K562 (cell line): ENCODE results near the gene ANO3. TPM values are rescaled to one million over a fixed set of nuclear protein-coding genes. Genes with fewer than 3 reads are reported as not detected.

Source experiments
- ATAC-seq: fragments of 200-7000 bp; cut with Tn5 transposase; 3 replicates; pipeline ENCODE4 v1.9.1; 2020; ENCODE audit warnings: moderate library complexity
- BruUV-seq: library from RNA; stranded (reverse); fragments of 400-500 nt; replicated peaks from 2 replicates; lab custom pipeline; 2021; lab: Mats Ljungman, UMichigan
- CTCF ChIA-PET: fragments of 300-600 bp; formaldehyde crosslinking; extraction: SDS; loops from one replicate; lab custom pipeline; 2021; ENCODE audit warnings: low intra/inter-chr PET ratio; lab: Yijun Ruan, JAX
- POLR2A ChIA-PET: fragments of 300-600, 350-650 bp; sonication (Branson Sonifier 250); formaldehyde crosslinking; extraction: SDS; loops from one replicate; lab custom pipeline; 2021; ENCODE audit warnings: antibody characterized with exemption, inconsistent platforms; lab: Yijun Ruan, JAX
- DNase-seq, 4 experiments: peaks; one replicate each; pipeline versions ENCODE4 v3.0.0 to v3.0.0-alpha.2; 2011 to 2018; ENCODE audit warnings: low spot score in 3 of 4, mixed read lengths in 3 of 4; ENCODE audit errors: extremely low read depth in 1 of 4
- FAIRE-seq: peaks from 2 replicates; lab custom pipeline; 2011; peaks lifted over from hg19 to GRCh38; lab: Jason Lieb, UNC
- H2AFZ ChIP-seq: 2 replicates; pipeline ENCODE4 v1.6.0; 2011; ENCODE audit warnings: low read depth, low read length, control low read depth, inconsistent platforms
- H3K27ac ChIP-seq: fragments of 200-600 bp; 3 replicates; pipeline ENCODE4 v1.8.0; 2011; ENCODE audit warnings: low read depth, mild to moderate bottlenecking, control low read depth, inconsistent platforms, low read length, moderate library complexity, mixed read lengths; ENCODE audit errors: extremely low read depth
- H3K27me3 ChIP-seq, 2 experiments: fragments of 300-600 bp in 1 of 2; 2 replicates in 1 of 2; 3 replicates in 1 of 2; pipeline versions ENCODE4 v1.6.0 to v1.8.0; 2011; ENCODE audit warnings: inconsistent platforms in 2 of 2, low read length in 2 of 2, mild to moderate bottlenecking in 1 of 2, mixed read lengths in 1 of 2, moderate library complexity in 1 of 2; ENCODE audit not compliant: control insufficient read depth in 2 of 2, insufficient read depth in 2 of 2
- H3K36me3 ChIP-seq: fragments of 300-600 bp; 3 replicates; pipeline ENCODE4 v1.8.0; 2011; ENCODE audit warnings: mild to moderate bottlenecking, low read length, inconsistent platforms; ENCODE audit not compliant: control insufficient read depth, insufficient read depth
- H3K4me1 ChIP-seq, 2 experiments: fragments of 200-600 bp in 1 of 2; replicated peaks in 1 of 2; 2 replicates in 1 of 2; 3 replicates in 1 of 2; pipeline versions ENCODE4 v1.5.1 to v1.8.0; 2011; ENCODE audit warnings: inconsistent platforms in 2 of 2, low read length in 2 of 2, mild to moderate bottlenecking in 1 of 2, mixed read lengths in 1 of 2, moderate library complexity in 1 of 2; ENCODE audit not compliant: control insufficient read depth in 2 of 2, insufficient read depth in 2 of 2
- H3K4me2 ChIP-seq: 2 replicates; pipeline ENCODE4 v1.6.1; 2011; ENCODE audit warnings: low read length, control low read depth, inconsistent platforms, mixed read lengths; ENCODE audit not compliant: insufficient read depth
- H3K4me3 ChIP-seq: fragments of 200-600 bp; sonication (generic), shearing (Covaris generic); 2 replicates; pipeline ENCODE4 v1.5.1; 2016; ENCODE audit warnings: control low read depth, inconsistent platforms
- H3K79me2 ChIP-seq: fragments of 200-600 bp; 3 replicates; pipeline ENCODE4 v1.8.0; 2011; ENCODE audit warnings: low read length, inconsistent platforms; ENCODE audit not compliant: control insufficient read depth, insufficient read depth
- H3K9ac ChIP-seq, 2 experiments: 2 replicates each; pipeline versions ENCODE4 v1.6.0 to v1.6.1; 2011; ENCODE audit warnings: low read depth in 2 of 2, low read length in 2 of 2, control low read depth in 1 of 2, inconsistent platforms in 1 of 2, mild to moderate bottlenecking in 1 of 2, mixed read lengths in 1 of 2; ENCODE audit not compliant: insufficient read depth in 1 of 2
- H3K9me1 ChIP-seq: one replicate; pipeline ENCODE4 v1.6.0; 2011; ENCODE audit warnings: inconsistent platforms, mild to moderate bottlenecking, low read length, moderate library complexity; ENCODE audit not compliant: control insufficient read depth, insufficient read depth
- H3K9me3 ChIP-seq: replicated peaks from 2 replicates; pipeline ENCODE4 v1.5.1; 2011; ENCODE audit warnings: low read depth, low read length, inconsistent platforms; ENCODE audit not compliant: control insufficient read depth, insufficient read depth
- H4K20me1 ChIP-seq: replicated peaks from 2 replicates; pipeline ENCODE4 v1.6.1; 2011; ENCODE audit warnings: low read length, inconsistent platforms, mixed read lengths; ENCODE audit not compliant: control insufficient read depth, insufficient read depth
- BRF2 ChIP-seq: IDR thresholded peaks from 3 replicates; pipeline ENCODE4 v1.6.1; 2011; ENCODE audit warnings: borderline replicate concordance, mild to moderate bottlenecking; ENCODE audit not compliant: insufficient read length, insufficient read depth
- CLOCK ChIP-seq: fragments of 250-450 bp; sonication (Bioruptor Pico); IDR thresholded peaks from 2 replicates; pipeline ENCODE4 v1.4.0; 2020; ENCODE audit warnings: mild to moderate bottlenecking, moderate library complexity, borderline replicate concordance
- FOXM1 ChIP-seq, 2 experiments: fragments of 450-650 bp in 1 of 2; sonication (generic) in 1 of 2; formaldehyde crosslinking in 1 of 2; IDR thresholded peaks; 2 replicates each; pipeline versions ENCODE4 v1.6.1 to v1.9.0; 2017 to 2022; ENCODE audit warnings: low read depth in 2 of 2, mild to moderate bottlenecking in 2 of 2, missing genetic modification reagents in 1 of 2, moderate library complexity in 1 of 2
- GABPB1 ChIP-seq: sonication (generic); formaldehyde crosslinking; IDR thresholded peaks from 2 replicates; pipeline ENCODE4 v1.8.0; 2022; ENCODE audit warnings: mild to moderate bottlenecking, missing genetic modification reagents
- HLTF ChIP-seq: fragments of 450-650 bp; IDR thresholded peaks from 2 replicates; pipeline ENCODE4 v1.6.1; 2016
- POLR2AphosphoS2 ChIP-seq: IDR thresholded peaks from 2 replicates; pipeline ENCODE4 v1.6.1; 2012; ENCODE audit warnings: low read length, improper control_type of control experiment
- SP1 ChIP-seq: sonication (generic); formaldehyde crosslinking; IDR thresholded peaks from 2 replicates; pipeline ENCODE4 v1.8.1; 2022; ENCODE audit warnings: mild to moderate bottlenecking, missing genetic modification reagents
- ZBTB12 ChIP-seq: fragments of 250-450 bp; sonication (Bioruptor Pico); IDR thresholded peaks from 2 replicates; pipeline ENCODE4 v1.4.0; 2020
- ZNF134 ChIP-seq: fragments of 250-450 bp; sonication (Bioruptor Pico); conservative IDR thresholded peaks from 2 replicates; pipeline ENCODE4 v1.4.0; 2020
- ZNF316 ChIP-seq: fragments of 450-650 bp; IDR thresholded peaks from 2 replicates; pipeline ENCODE4 v1.6.1; 2016
- ZNF592 ChIP-seq: fragments of 450-650 bp; IDR thresholded peaks from 2 replicates; pipeline ENCODE4 v1.6.1; 2017; ENCODE audit warnings: antibody characterized with exemption, mild to moderate bottlenecking
- WGBS: fragments of 100-300 bp; shearing (Covaris generic); methylation state at CpG from one replicate; pipeline ENCODE4 v1.1.6; 2016; ENCODE audit warnings: low coverage, mixed read lengths; ENCODE audit not compliant: insufficient coverage; ENCODE audit errors: missing lambda C conversion rate; 5-methylcytosine and 5-hydroxymethylcytosine counted together
- in situ Hi-C: fragments of 300-500 bp; cut with MboI; formaldehyde crosslinking; loops from 4 replicates; pipeline ENCODE4 v1.15.0; 2018; ENCODE audit warnings: inconsistent platforms, mixed read lengths
- intact Hi-C: fragments of 100-400 bp; cut with micrococcal nuclease; formaldehyde crosslinking; loops from 2 replicates; pipeline ENCODE4 v1.14.2; 2022
- polyA plus RNA-seq, 8 experiments: library from polyadenylated mRNA; depleted of rRNA in 4 of 8; stranded (reverse) in 5 of 8; unstranded in 3 of 8; fragments of >200 nt; fragmentation: Nextera tagmentation in 2 of 8; fragmentation: Illumina TruSeq in 1 of 8; extraction: Ambion mirVana in 2 of 8; extraction: Trizol in 1 of 8; gene quantifications; 2 replicates each; pipeline versions ENCODE4 v1.2.1 to v1.2.3, GENCODE V29; 2011 to 2014; ENCODE audit warnings: inconsistent platforms in 1 of 8, missing spikeins in 1 of 8
- total RNA-seq, 7 experiments: library from RNA; depleted of rRNA in 6 of 7; stranded (reverse); fragments of >200 nt in 6 of 7; fragmentation: Illumina TruSeq in 2 of 7; extraction: Trizol in 2 of 7; gene quantifications; 2 replicates each; pipeline versions ENCODE4 v1.2.1 to v1.2.3, GENCODE V29; 2011 to 2021; ENCODE audit warnings: low replicate concordance in 1 of 7

The ANO3 gene
- total and polyA plus RNA-seq, 9 of the 15 experiments (the other 6 are each of a cell fraction or from before 2014, with no cell fraction given): 0.01 to 0.13 (median 0.04) TPM; not detected in 1

GRCh38 chr11:26696330-26696729 lies 364.4 kb downstream of the ANO3 start:
- Histone ChIP-seq H3K4me1 (no peaks in the 10 kb centered on the region), H3K9me1 (no peaks in the 10 kb centered on the region), H3K27me3 (no peaks in the 10 kb centered on the region), H3K79me2 (no peaks in the 10 kb centered on the region), H4K20me1 (no peaks in the 10 kb centered on the region), H3K4me2 (no peak overlapping the region), H3K36me3 (no peaks in the 10 kb centered on the region), H3K4me3 (no peak overlapping the region), H2AFZ (no peak overlapping the region), H3K9ac (no peak overlapping the region), H3K27ac (no peak overlapping the region), H3K9me3 (no peaks in the 10 kb centered on the region)
- 2% methylated on average over 3 of the region's 3 CpGs for WGBS
- in situ Hi-C loops (no loop called here), intact Hi-C loops (no loop called here)
- FAIRE-seq (no peak), DNase-seq (no peak), ATAC-seq (no peak)
- POLR2A ChIA-PET: no interaction called here
- BruUV-seq: no TSS peak
- CTCF ChIA-PET: no interaction called here
- TF ChIP-seq POLR2AphosphoS2: no peak
- TF ChIP-seq ZBTB12 (CRISPR knock-in tag): no peak
- TF ChIP-seq ZNF592: no peak
- TF ChIP-seq CLOCK (CRISPR knock-in tag): no peak
- no peak for TF ChIP-seq ZNF134 (CRISPR knock-in tag)
- TF ChIP-seq BRF2: no peak
- no peak for TF ChIP-seq FOXM1 (IDR thresholded peaks at IDR 0.05; ENCODE audit: low read depth)
- no peak for TF ChIP-seq FOXM1 (CRISPR knock-in tag; IDR thresholded peaks at IDR 0.05; ENCODE audit: low read depth)
- TF ChIP-seq GABPB1: no peak
- TF ChIP-seq HLTF: no peak
- no peak for TF ChIP-seq SP1 (CRISPR knock-in tag)
- no peak for TF ChIP-seq ZNF316
